ENCODE measurements around the gene NHS. TPM values are rescaled to one million over a fixed set of nuclear protein-coding genes. Genes with fewer than 3 reads are reported as not detected.

The NHS gene
- polyA plus RNA-seq, 2 of the 4 experiments (the other 2 are of a cell fraction) = 3.6 to 5.0 TPM

GRCh38 chrX:17737710-17737985 is 362.6 kb downstream of the NHS start:
- ChIA-PET POLR2A (no interaction called here), CTCF (interaction anchor here (0.6 to 1.5 kb wide), 3 partner anchors 9 to 913 kb away, joined by 3 to 4 read pairs (median 3); no protein-coding TSS in a partner anchor)
- H3K4me1 ChIP-seq = peaks cover 13% of the 10 kb centered on the region; the same call in 2 of the 3 replicates
- H3K4me3 ChIP-seq = peak overlapping the region; percentile 53
- FAIRE-seq = no peak
- H3K4me2 ChIP-seq = peak overlapping the region; percentile 91
- peak overlapping the region; percentile 37 to 78; a peak in 5 of 6 replicates for H3K27ac ChIP-seq
- no peaks in the 10 kb centered on the region for H3K9me3 ChIP-seq
- no peak for DNase-seq (ENCODE audit: low read depth in 1 of 2, low spot score in 1 of 2)
- WGBS (ENCODE audit: missing lambda C conversion rate) = 2% methylated on average over 15 of the region's 15 CpGs
- TF ChIP-seq, protein P1, sequence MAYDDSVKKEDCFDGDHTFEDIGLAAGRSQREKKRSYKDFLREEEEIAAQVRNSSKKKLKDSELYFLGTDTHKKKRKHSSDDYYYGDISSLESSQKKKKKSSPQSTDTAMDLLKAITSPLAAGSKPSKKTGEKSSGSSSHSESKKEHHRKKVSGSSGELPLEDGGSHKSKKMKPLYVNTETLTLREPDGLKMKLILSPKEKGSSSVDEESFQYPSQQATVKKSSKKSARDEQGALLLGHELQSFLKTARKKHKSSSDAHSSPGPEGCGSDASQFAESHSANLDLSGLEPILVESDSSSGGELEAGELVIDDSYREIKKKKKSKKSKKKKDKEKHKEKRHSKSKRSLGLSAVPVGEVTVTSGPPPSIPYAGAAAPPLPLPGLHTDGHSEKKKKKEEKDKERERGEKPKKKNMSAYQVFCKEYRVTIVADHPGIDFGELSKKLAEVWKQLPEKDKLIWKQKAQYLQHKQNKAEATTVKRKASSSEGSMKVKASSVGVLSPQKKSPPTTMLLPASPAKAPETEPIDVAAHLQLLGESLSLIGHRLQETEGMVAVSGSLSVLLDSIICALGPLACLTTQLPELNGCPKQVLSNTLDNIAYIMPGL (CRISPR knock-in tag; IDR thresholded peaks at IDR 0.05; ENCODE audit: borderline replicate concordance) = no peak
- no peak for TF ChIP-seq CHD2 (IDR thresholded peaks at IDR 0.05; ENCODE audit: low read length, partially characterized antibody)
- TF ChIP-seq PHF8 (IDR thresholded peaks at IDR 0.05; ENCODE audit: borderline replicate concordance, low read depth) = 0 out of 2 replicates have a peak, but pooled peaks have one; percentile 23
- TF ChIP-seq CEBPB (IDR thresholded peaks at IDR 0.05) = no peak
- peak in 1 of 2 experiments; percentile 21; a peak in 2 of 6 replicates for ATAC-seq

- CTCF ChIA-PET = interaction anchor here (0.6 to 1.5 kb wide), 4 partner anchors 10 to 914 kb away, joined by 3 to 4 read pairs (median 3); no protein-coding TSS in a partner anchor
- peak overlapping the region; percentile 62 to 78; a peak in 5 of 6 replicates for H3K27ac ChIP-seq
- peak overlapping the region; percentile 91 for H3K4me2 ChIP-seq
- peak; percentile 31 to 54; a peak in 4 of 6 replicates for ATAC-seq
- TF ChIP-seq JUNB (IDR thresholded peaks at IDR 0.05) (no peak), NR3C1 (IDR thresholded peaks at IDR 0.05) (no peak), BHLHE40 (IDR thresholded peaks at IDR 0.05; ENCODE audit: low read depth, low read length) (no peak), MAX (IDR thresholded peaks at IDR 0.05) (peak; percentile 81)
- TF ChIP-seq, protein P2, sequence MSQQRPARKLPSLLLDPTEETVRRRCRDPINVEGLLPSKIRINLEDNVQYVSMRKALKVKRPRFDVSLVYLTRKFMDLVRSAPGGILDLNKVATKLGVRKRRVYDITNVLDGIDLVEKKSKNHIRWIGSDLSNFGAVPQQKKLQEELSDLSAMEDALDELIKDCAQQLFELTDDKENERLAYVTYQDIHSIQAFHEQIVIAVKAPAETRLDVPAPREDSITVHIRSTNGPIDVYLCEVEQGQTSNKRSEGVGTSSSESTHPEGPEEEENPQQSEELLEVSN (IDR thresholded peaks at IDR 0.05; ENCODE audit: borderline replicate concordance, low read depth) = peak; percentile 64; the same call in 1 of the 2 replicates
- 5% methylated on average over 41 of the region's 45 CpGs for WGBS (ENCODE audit: missing lambda C conversion rate)
- POLR2A ChIA-PET = no interaction called here
- peak; percentile 99 for FAIRE-seq
- peaks cover 13% of the 10 kb centered on the region; the same call in 2 of the 3 replicates for H3K4me1 ChIP-seq
- no peaks in the 10 kb centered on the region for H3K9me3 ChIP-seq
- peak overlapping the region; percentile 53 for H3K4me3 ChIP-seq
- peak in 1 of 2 experiments; percentile 37 for DNase-seq (ENCODE audit: low read depth in 1 of 2, low spot score in 1 of 2)
Measured at GRCh38 chrX:17737986-17738713, 363.1 kb downstream of the NHS start.

DNA sequence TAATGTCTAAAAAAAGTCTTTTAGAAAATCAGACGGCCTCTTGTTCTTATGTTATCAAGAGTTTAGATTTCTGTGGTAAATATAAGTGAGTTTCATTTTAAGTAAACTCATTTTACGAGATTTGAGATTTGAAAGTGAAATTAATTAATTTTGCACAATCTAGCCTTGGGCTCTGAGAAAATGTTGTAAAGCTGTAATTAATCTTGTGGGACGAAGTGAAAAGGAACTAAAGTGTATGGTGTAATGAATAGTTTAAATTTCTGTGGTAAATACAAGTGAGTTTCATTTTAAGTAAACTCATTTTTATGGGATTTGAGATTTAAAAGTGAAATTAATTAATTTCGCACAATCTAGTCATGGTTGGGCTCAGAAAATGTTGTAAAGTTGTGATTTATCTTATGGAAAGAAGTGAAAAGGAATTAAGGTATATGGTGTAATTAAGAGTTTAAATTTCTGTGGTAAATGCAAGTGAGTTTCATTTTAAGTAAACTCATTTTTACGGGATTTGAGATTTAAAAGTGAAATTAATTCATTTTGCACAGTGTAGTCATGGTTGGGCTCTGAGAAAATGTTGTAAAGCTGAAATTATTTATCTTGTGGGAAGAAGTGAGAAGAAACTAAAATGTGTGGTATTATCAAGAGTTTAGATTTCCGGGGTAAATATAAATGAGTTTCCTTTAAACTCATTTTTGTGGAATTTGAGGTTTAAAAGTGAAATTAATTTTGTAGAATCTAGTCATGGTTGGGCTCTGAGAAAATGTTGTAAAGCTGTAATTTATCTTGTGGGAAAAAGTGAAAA is 363.9 kb downstream of the NHS start:
- CTCF ChIA-PET = no interaction called here
- TF ChIP-seq HDAC2 (IDR thresholded peaks at IDR 0.05) = no peak
- TF ChIP-seq TP53 (CRISPR knock-in tag; IDR thresholded peaks at IDR 0.05) = no peak
- TF ChIP-seq RAD21 (conservative IDR thresholded peaks at IDR 0.05 in 1 of 2, IDR thresholded peaks at IDR 0.05 in 1 of 2) = no peak
- no peak for TF ChIP-seq FOSB (CRISPR knock-in tag; IDR thresholded peaks at IDR 0.05)
- no peak for TF ChIP-seq MYC (IDR thresholded peaks at IDR 0.05; ENCODE audit: borderline replicate concordance, low read length)
- TF ChIP-seq HOXA7 (CRISPR knock-in tag; IDR thresholded peaks at IDR 0.05) = no peak
- no peak for TF ChIP-seq NR3C1 (IDR thresholded peaks at IDR 0.05)
- no peak for TF ChIP-seq NPAS2 (CRISPR knock-in tag; IDR thresholded peaks at IDR 0.05; ENCODE audit: borderline replicate concordance)
- TF ChIP-seq, protein P1 (CRISPR knock-in tag; IDR thresholded peaks at IDR 0.05; ENCODE audit: borderline replicate concordance) = no peak
- no peak for TF ChIP-seq CBX2 (IDR thresholded peaks at IDR 0.05; ENCODE audit: borderline replicate concordance, low read depth)
- no peak for TF ChIP-seq ATOH8 (CRISPR knock-in tag; IDR thresholded peaks at IDR 0.05; ENCODE audit: low read depth)
- TF ChIP-seq RCOR1 (IDR thresholded peaks at IDR 0.05; ENCODE audit: low read depth, low read length) = no peak
- TF ChIP-seq HOXB13 (CRISPR knock-in tag; IDR thresholded peaks at IDR 0.05; ENCODE audit: low read depth) = no peak
- no peak for TF ChIP-seq PHF8 (IDR thresholded peaks at IDR 0.05; ENCODE audit: borderline replicate concordance, low read depth)
- no peak for TF ChIP-seq CHD2 (IDR thresholded peaks at IDR 0.05; ENCODE audit: low read length, partially characterized antibody)
- no peak for TF ChIP-seq EP300 (IDR thresholded peaks at IDR 0.05)
- TF ChIP-seq SMC3 (IDR thresholded peaks at IDR 0.05) = no peak
- peak overlapping the region; percentile 91 for H3K4me2 ChIP-seq
- H3K4me1 ChIP-seq = peaks cover 16% of the 10 kb centered on the region; the same call in 2 of the 3 replicates
- H3K9me3 ChIP-seq = no peaks in the 10 kb centered on the region
- DNase-seq (ENCODE audit: low read depth in 1 of 2, low spot score in 1 of 2) = no peak
- ATAC-seq = no peak
- peak; percentile 90 for FAIRE-seq
- peak overlapping the region; percentile 53 for H3K4me3 ChIP-seq
- POLR2A ChIA-PET = no interaction called here
- WGBS (ENCODE audit: missing lambda C conversion rate) = 64% methylated on average over 6 of the region's 6 CpGs
- H3K27ac ChIP-seq = peak overlapping the region; percentile 62 to 78; a peak in 2 of 6 replicates

All from A549 (cell line).